ENCODE measurements around the gene TMEM120B.
"Not testable (repeated sequence)": the region's sequence is repeated elsewhere in the genome, so short reads cannot be mapped to it uniquely, and the experiment has no call there.

The TMEM120B gene

GRCh38 chr12:121712461-121713256, at the start of gene TMEM120B:
TSS of gene TMEM120B (plus strand) at chr12:121712752. CDS start at chr12:121712896, 144 bp downstream.
- peak within 1 kb of the TSS in 20 of 21 experiments; percentile 24 to 92 (median 78) for H3K27ac ChIP-seq
- H3K4me3 ChIP-seq = peak within 1 kb of the TSS; percentile 65 to 96 (median 79)

DNA sequence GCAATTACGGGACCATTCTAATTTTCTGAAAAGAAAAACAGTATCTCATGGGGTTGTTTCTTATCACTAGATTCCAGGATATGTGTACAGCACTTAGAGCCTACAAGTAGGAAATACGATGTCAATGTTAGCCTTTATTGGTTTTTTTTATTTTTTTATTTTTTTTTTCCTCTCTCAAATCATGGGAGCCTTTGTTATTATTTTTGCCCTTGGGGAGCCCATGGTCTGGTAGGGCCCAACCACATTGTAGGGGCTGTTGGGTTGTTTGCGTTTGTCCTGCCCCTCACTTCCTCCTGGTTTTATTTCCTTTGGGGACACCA, 49.0 kb upstream of the TMEM120B start:
- peak overlapping the region in 7 of 21 experiments; percentile 39 to 89 (median 67) for H3K27ac ChIP-seq
- H3K4me3 ChIP-seq = no peak overlapping the region

- H3K27ac ChIP-seq = peak overlapping the region in 1 of 21 experiments; percentile 23
- not testable (repeated sequence) for H3K4me3 ChIP-seq
Observed at GRCh38 chr12:121666829-121667228, 45.7 kb upstream of the TMEM120B start.

DNA sequence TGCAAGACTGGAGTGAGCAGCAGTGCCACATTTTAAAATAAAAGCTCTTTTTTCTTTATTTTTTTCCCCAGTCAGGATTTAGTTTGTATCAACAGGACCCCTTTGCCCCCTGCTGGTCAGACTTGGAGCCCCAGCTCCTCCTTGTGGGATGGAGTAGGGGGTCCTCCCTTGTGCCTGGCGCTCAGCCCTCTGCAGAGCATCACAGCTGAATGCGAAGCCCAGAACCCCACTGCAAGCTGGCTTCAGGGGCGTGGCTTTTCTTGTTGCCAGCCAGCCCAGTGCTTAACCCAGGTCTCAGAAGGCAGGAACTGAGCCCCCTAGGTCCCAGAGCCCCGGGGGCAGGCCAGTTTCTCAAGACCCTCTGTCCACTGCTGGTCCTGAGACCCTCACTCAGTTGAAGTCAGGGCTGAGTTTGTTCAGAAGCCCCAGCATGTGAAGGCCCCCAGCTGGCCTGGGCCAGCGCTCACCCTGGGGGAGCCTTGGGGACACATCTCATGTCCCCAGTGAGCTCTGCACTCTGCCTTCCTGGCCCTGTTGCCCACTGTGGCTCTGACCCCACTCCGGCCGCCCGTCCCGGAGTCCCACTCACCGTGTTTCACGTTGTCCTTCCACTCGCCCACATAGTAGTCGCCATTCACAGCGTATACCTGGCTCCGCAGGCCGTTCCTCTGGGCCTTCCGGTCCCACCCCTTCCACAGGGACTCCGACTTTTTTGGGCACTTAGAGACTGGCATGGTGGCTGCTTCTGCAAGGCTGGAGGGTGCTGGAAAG, 43.6 kb upstream of the TMEM120B start:
- H3K4me3 ChIP-seq = peak overlapping the region in 1 of 7 experiments; percentile 1

GRCh38 chr12:121669521-121669900, 43.0 kb upstream of the TMEM120B start, which contains the start of gene MORN3:
TSS of gene MORN3 (minus strand) at chr12:121669654. CDS start at chr12:121669483, 171 bp downstream.
- H3K27ac ChIP-seq = peak within 1 kb of the TSS in 11 of 21 experiments; percentile 16 to 63 (median 49)

More for the DNA sequence above, 43.6 kb upstream of the TMEM120B start:
- H3K27ac ChIP-seq = peak overlapping the region in 6 of 21 experiments; percentile 2 to 59 (median 40)

GRCh38 chr12:121673013-121673511, 39.5 kb upstream of the TMEM120B start:
- Histone ChIP-seq H3K27ac (peak overlapping the region in 20 of 21 experiments; percentile 46 to 90 (median 78)), H3K4me3 (peak overlapping the region; percentile 33 to 59 (median 39))

More at GRCh38 chr12:121669521-121669900, 43.0 kb upstream of the TMEM120B start, which contains the start of gene MORN3:
- peak within 1 kb of the TSS in 1 of 7 experiments; percentile 1 for H3K4me3 ChIP-seq

GRCh38 chr12:121676190-121676589, 36.4 kb upstream of the TMEM120B start:
- Histone ChIP-seq H3K4me3 (no peak overlapping the region), H3K27ac (no peak overlapping the region)

GRCh38 chr12:121678305-121678704, 34.2 kb upstream of the TMEM120B start:
- Histone ChIP-seq H3K4me3 (no peak overlapping the region), H3K27ac (peak overlapping the region in 2 of 21 experiments; percentile 6 to 11)

- H3K4me3 ChIP-seq = no peak overlapping the region
- peak overlapping the region in 5 of 21 experiments; percentile 6 to 60 (median 19) for H3K27ac ChIP-seq
Observed at GRCh38 chr12:121678716-121679300, 33.7 kb upstream of the TMEM120B start.

- H3K27ac ChIP-seq = peak overlapping the region in 3 of 21 experiments; percentile 31 to 60 (median 31)
- H3K4me3 ChIP-seq = not testable (repeated sequence)
Observed at GRCh38 chr12:121679661-121680197, 32.8 kb upstream of the TMEM120B start.

GRCh38 chr12:121688966-121689365, 23.6 kb upstream of the TMEM120B start:
- Histone ChIP-seq H3K27ac (no peak overlapping the region), H3K4me3 (no peak overlapping the region)

GRCh38 chr12:121689430-121689829, 23.1 kb upstream of the TMEM120B start:
- Histone ChIP-seq H3K27ac (no peak overlapping the region), H3K4me3 (no peak overlapping the region)

DNA sequence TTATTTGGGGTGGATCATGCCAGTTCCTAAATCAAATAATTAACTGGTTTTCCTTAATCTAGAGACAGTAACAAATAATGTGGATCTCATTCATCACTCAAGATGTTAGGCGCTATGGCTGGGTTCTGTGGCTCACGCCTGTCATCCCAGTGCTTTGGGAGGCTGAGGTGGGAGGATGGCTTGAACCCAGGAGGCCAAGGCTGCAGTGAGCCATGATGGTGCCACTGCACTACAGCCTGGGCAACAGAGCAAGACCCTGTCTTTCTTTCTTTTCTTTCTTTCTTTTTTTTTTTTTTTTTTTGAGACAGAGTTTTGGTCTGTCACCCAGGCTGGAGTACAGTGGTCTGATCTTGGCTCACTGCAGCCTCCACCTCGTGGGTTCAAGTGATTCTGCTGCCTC, 19.8 kb upstream of the TMEM120B start:
- not testable (repeated sequence) for H3K27ac ChIP-seq, H3K4me3 ChIP-seq

GRCh38 chr12:121693155-121693687, 19.3 kb upstream of the TMEM120B start:
- no peak overlapping the region for H3K27ac ChIP-seq
- no peak overlapping the region for H3K4me3 ChIP-seq

DNA sequence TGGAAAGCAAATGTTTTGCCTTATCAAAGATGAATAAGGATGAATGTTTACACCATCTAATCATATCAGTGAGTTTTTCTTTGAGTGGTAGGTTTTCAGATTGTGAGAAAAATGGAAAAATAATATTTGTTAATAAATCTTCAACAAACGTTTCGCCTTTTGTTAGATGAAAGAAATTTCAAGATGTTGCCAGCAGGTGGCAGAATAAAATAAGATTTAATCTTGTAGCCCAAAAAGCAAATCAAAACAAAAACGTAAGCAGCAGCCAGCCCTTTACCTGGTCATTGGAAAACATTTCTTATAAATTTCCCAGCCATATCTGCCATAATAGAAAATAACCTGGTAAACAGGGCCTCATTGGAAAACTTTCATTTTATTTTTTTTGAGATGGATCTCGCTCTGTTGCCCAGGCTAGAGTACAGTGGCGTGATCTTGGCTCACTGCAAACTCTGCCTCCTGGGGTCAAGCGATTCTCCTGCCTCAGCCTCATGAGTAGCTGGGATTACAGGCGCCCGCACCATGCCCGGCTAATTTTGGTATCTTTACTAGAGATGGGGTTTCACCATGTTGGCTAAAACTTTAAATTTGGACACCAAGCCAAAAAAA, 15.4 kb upstream of the TMEM120B start:
- no peak overlapping the region for H3K27ac ChIP-seq
- no peak overlapping the region for H3K4me3 ChIP-seq

DNA sequence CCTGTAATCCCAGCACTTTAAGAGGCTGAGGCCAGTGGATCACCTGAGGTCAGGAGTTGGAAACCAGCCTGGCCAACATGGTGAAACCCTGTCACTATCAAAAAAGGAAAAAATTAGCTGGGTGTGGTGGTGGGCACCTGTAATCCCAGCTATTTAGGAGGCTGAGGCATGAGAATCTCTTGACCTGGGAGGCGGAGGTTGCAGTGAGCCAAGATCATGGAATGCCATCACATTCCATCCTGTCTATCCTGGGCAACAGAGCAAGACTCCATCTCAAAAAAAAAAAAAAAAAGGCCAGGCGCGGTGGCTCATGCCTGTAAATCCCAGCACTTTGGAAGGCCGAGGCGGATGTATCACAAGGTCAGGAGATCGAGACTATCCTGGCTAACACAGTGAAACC, 14.7 kb upstream of the TMEM120B start:
- not testable (repeated sequence) for H3K4me3 ChIP-seq, H3K27ac ChIP-seq

DNA sequence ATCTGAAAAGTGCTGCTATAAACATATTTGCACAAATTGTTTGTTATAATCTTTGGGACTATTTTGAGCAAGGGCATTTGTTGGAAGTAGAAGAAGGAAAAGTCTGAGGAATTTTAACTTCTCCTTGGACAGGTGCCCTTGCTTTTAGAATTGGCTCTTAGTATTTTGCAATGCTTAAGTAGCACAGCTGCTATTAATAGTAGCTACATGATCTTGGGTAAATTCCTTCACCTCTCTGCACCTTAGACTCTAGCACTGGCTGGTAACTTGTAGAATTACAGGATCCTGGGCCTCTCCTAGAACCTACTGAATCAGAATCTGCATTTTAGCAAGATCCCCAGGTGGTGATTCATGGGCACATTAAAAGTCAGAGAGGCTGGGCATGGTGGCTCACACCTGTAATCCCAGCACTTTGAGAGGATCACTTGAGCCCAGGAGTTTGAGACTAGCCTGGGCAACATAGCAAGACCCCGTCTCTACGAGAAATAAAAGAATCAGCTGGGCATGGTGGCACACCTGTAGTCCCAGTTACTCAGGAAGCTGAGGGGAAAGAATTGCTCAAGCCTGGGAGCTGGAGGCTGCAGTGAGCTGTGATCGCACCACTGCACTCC, 10.8 kb upstream of the TMEM120B start:
- Histone ChIP-seq H3K4me3 (no peak overlapping the region), H3K27ac (no peak overlapping the region)

- Histone ChIP-seq H3K27ac (no peak overlapping the region), H3K4me3 (no peak overlapping the region)
Observed at GRCh38 chr12:121702944-121703343, 9.6 kb upstream of the TMEM120B start.

- Histone ChIP-seq H3K4me3 (no peak overlapping the region), H3K27ac (no peak overlapping the region)
Observed at GRCh38 chr12:121705514-121705913, 7.0 kb upstream of the TMEM120B start.

Data from skin epidermis (tissue), 12 donors.